SK-N-SH treated with all-trans-retinoic acid at 6 μM for 48 hours (cell line): ENCODE results near the gene SLC25A33.

Experiments
- ESRRG ChIP-seq: fragments of 250-450 bp; sonication (Bioruptor Pico); IDR thresholded peaks from 2 replicates; pipeline ENCODE4 v1.6.1; 2021; ENCODE audit warnings: mild to moderate bottlenecking
- GLIS3 ChIP-seq: fragments of 250-450 bp; sonication (Bioruptor Pico); IDR thresholded peaks from 2 replicates; pipeline ENCODE4 v1.5.0; 2020; ENCODE audit warnings: mild to moderate bottlenecking, moderate library complexity
- ISL1 ChIP-seq: fragments of 250-450 bp; sonication (Bioruptor Pico); IDR thresholded peaks from 2 replicates; pipeline ENCODE4 v2.1.2; 2022; ENCODE audit warnings: mild to moderate bottlenecking, moderate library complexity
- SNAI2 ChIP-seq: fragments of 250-450 bp; sonication (Bioruptor Pico); IDR thresholded peaks from 2 replicates; pipeline ENCODE4 v1.5.0; 2020; ENCODE audit warnings: mild to moderate bottlenecking, moderate library complexity
- TCF4 ChIP-seq: fragments of 250-450 bp; sonication (Bioruptor Pico); IDR thresholded peaks from 2 replicates; pipeline ENCODE4 v1.8.0; 2021; ENCODE audit warnings: mild to moderate bottlenecking, moderate library complexity, borderline replicate concordance
- ZFP30 ChIP-seq: fragments of 450-650 bp; formaldehyde crosslinking; IDR thresholded peaks from 2 replicates; pipeline ENCODE4 v1.5.0; 2022; ENCODE audit warnings: mild to moderate bottlenecking, moderate library complexity
- TF ChIP-seq, protein P1 (sequence below): fragments of 250-450 bp; sonication (Bioruptor Pico); IDR thresholded peaks from 2 replicates; pipeline ENCODE4 v1.8.0; 2020; ENCODE audit warnings: mild to moderate bottlenecking, moderate library complexity, borderline replicate concordance

DNA sequence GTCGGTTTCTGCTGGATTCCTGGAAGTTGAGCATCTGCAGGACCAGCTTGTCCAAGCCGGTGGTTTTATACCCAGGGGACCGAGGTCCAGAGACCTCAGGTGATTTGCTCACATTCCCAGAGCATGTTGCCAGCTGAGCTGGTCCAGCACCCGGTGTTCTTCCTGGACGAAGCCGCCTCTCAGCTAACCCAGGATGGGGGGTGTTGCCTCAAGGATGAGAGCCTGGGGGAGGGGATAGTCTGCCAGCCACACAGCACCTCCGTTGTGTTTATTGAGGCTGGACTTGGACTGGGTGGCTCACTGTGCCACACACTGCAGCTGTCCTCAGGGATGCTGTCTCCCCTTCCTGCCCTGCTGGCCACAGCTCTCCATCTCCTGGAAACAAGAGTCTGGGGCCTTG lies 50.9 kb downstream of the SLC25A33 start:
- TF ChIP-seq, protein P1, sequence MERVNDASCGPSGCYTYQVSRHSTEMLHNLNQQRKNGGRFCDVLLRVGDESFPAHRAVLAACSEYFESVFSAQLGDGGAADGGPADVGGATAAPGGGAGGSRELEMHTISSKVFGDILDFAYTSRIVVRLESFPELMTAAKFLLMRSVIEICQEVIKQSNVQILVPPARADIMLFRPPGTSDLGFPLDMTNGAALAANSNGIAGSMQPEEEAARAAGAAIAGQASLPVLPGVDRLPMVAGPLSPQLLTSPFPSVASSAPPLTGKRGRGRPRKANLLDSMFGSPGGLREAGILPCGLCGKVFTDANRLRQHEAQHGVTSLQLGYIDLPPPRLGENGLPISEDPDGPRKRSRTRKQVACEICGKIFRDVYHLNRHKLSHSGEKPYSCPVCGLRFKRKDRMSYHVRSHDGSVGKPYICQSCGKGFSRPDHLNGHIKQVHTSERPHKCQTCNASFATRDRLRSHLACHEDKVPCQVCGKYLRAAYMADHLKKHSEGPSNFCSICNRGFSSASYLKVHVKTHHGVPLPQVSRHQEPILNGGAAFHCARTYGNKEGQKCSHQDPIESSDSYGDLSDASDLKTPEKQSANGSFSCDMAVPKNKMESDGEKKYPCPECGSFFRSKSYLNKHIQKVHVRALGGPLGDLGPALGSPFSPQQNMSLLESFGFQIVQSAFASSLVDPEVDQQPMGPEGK, result no peak
- TF ChIP-seq ZFP30 (no peak), ESRRG (CRISPR knock-in tag) (no peak), GLIS3 (CRISPR knock-in tag) (no peak), ISL1 (no peak), SNAI2 (CRISPR knock-in tag) (no peak), TCF4 (CRISPR knock-in tag) (no peak)
